ENCODE results near the gene NAA20. TPM values are rescaled to one million over a fixed set of nuclear protein-coding genes. Genes with fewer than 3 reads are reported as not detected.

The NAA20 gene
- total RNA-seq, 2 experiments from 2014 or later, result 18.8 to 18.9 TPM

DNA sequence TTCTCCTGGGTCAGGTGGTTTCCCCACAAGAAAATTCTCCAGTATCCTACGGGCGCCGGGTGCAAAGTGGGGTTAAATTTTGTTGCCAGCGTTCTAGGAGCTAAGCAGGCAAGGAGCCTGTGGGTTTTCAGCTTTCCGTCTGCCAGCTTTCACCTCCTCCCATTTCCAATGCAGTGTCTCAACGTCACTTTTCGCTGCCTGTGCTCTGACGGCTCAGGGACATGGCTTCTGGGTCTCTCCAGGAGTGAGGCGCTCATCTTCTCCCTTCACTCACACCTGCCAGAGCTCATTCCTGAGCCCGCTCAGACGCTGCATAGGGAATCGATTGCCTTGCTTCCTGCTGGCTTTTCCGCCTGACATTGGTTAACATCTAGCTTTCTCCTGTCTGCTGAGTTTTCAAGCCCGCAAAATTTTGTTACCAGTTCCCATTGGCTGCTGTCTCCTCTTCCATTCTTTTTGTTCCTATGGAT, 7.3 kb upstream of the NAA20 start:
- intact Hi-C loops (cut with DNase I, micrococcal nuclease), result loop anchor here in 1 of 2 experiments (10.0 kb wide), 4 partner anchors 705 to 1725 kb away; partner anchors contain the start of genes RALGAPA2, SMIM26, XRN2 and ZNF133
- no peaks in the 10 kb centered on the region for H3K36me3 ChIP-seq (ENCODE audit: insufficient read depth, low read length)
- POLR2A ChIA-PET, result no interaction called here
- H3K27me3 ChIP-seq (ENCODE audit: control insufficient read depth in 1 of 2, insufficient read depth in 2 of 2, low read length in 2 of 2), result peaks cover 4 to 19% of the 10 kb centered on the region in 2 experiments
- H3K4me3 Mint-ChIP-seq, result no peak overlapping the region
- no peaks in the 10 kb centered on the region for H3K4me1 ChIP-seq (ENCODE audit: insufficient read depth, low read length)
- H3K9me3 Mint-ChIP-seq, result no peaks in the 10 kb centered on the region
- H3K36me3 Mint-ChIP-seq (ENCODE audit: low read depth), result no peaks in the 10 kb centered on the region
- ATAC-seq (ENCODE audit: poor library complexity) (no peak), DNase-seq (no peak)
- TF ChIP-seq, protein P1, sequence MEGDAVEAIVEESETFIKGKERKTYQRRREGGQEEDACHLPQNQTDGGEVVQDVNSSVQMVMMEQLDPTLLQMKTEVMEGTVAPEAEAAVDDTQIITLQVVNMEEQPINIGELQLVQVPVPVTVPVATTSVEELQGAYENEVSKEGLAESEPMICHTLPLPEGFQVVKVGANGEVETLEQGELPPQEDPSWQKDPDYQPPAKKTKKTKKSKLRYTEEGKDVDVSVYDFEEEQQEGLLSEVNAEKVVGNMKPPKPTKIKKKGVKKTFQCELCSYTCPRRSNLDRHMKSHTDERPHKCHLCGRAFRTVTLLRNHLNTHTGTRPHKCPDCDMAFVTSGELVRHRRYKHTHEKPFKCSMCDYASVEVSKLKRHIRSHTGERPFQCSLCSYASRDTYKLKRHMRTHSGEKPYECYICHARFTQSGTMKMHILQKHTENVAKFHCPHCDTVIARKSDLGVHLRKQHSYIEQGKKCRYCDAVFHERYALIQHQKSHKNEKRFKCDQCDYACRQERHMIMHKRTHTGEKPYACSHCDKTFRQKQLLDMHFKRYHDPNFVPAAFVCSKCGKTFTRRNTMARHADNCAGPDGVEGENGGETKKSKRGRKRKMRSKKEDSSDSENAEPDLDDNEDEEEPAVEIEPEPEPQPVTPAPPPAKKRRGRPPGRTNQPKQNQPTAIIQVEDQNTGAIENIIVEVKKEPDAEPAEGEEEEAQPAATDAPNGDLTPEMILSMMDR (IDR thresholded peaks at IDR 0.05), result no peak
- no peak overlapping the region for H3K27ac ChIP-seq (ENCODE audit: low read depth in 1 of 2, low read length in 2 of 2)
- CTCF ChIA-PET, result no interaction called here
- H3K27ac Mint-ChIP-seq, result no peak overlapping the region
- H3K4me3 ChIP-seq (ENCODE audit: low read length), result no peak overlapping the region
- peaks cover 43% of the 10 kb centered on the region for H3K27me3 Mint-ChIP-seq
- no peaks in the 10 kb centered on the region for H3K9me3 ChIP-seq (ENCODE audit: control insufficient read depth in 1 of 2, insufficient read depth in 1 of 2, low read length in 2 of 2)
- peaks cover 5% of the 10 kb centered on the region for H3K4me1 Mint-ChIP-seq (ENCODE audit: low read depth)

DNA sequence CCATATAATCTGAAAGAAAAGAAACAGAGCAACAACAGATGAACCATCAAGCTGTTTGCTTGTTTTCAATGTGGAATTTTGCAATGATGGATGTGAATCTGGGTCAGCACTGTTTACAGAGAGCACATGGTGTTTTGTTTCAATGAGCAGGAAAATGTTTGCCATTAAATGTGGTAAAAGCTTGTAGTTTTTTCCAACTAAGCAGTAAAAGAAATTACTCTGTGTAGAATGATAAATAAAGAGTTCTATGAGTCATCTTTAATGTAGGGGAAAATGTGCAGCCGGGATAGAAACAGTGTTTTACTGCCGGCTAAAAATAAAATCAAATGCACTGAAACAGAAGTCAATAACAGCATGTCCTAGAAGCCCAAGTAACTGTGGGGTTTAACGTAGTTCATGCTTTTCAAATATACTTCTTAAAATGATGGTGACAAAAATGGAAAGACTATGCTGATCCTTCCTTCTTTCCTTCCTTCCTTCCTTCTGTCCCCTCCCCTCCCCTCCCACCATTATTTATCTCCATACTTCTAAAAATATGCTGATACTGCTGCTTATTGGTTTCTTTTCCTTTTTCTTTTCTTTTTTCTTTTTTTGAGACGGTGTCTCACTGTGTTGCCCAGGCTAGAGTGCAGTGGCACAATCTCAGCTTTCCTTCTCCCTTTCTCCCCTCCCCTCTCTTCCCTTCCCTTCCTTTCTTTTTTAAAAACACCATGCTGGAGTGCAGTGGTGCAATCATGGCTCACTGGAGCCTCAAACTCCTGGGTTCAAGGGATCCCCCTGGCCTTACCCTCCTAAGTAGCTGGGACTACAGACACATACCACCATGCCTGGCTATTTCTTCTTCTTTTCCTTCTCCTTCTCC, 6.3 kb upstream of the NAA20 start:
- Mint-ChIP-seq H3K36me3 (ENCODE audit: low read depth) (no peaks in the 10 kb centered on the region), H3K27me3 (peaks cover 35% of the 10 kb centered on the region), H3K9me3 (no peaks in the 10 kb centered on the region), H3K27ac (no peak overlapping the region), H3K4me1 (ENCODE audit: low read depth) (peaks cover 7% of the 10 kb centered on the region), H3K4me3 (no peak overlapping the region)
- intact Hi-C loops (cut with DNase I, micrococcal nuclease), result loop anchor here in 1 of 2 experiments (10.0 kb wide), 4 partner anchors 704 to 1726 kb away; partner anchors contain the start of genes RALGAPA2, SMIM26, XRN2 and ZNF133
- Histone ChIP-seq H3K36me3 (ENCODE audit: insufficient read depth, low read length) (no peaks in the 10 kb centered on the region), H3K4me3 (ENCODE audit: low read length) (no peak overlapping the region), H3K27ac (ENCODE audit: low read depth in 1 of 2, low read length in 2 of 2) (no peak overlapping the region), H3K9me3 (ENCODE audit: control insufficient read depth in 1 of 2, insufficient read depth in 1 of 2, low read length in 2 of 2) (no peaks in the 10 kb centered on the region), H3K27me3 (ENCODE audit: control insufficient read depth in 1 of 2, insufficient read depth in 2 of 2, low read length in 2 of 2) (peaks cover 4 to 12% of the 10 kb centered on the region in 2 experiments), H3K4me1 (ENCODE audit: insufficient read depth, low read length) (no peaks in the 10 kb centered on the region)
- ChIA-PET POLR2A (no interaction called here), CTCF (no interaction called here)
- ATAC-seq (ENCODE audit: poor library complexity) (no peak), DNase-seq (no peak)
- TF ChIP-seq, protein P1 (IDR thresholded peaks at IDR 0.05), result no peak

DNA sequence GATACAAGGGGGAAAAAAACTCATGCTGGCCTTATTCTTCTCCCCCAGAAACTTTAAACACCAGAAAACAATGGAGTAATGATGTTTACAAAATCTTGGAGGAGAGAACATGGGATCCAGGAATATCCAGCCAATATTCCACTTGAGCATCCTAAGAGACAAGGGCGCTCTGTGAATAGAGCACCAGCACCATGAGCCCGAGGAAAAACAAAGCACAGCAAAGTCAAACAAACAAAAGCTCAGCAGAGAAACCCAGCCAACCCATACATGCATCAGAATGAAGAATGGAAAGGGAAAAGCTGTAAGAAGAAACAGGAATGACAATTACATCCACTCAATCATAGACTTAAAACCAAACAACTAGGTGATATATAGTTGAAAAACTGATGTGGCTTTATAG, 4.6 kb upstream of the NAA20 start:
- POLR2A ChIA-PET, result no interaction called here
- TF ChIP-seq, protein P1 (IDR thresholded peaks at IDR 0.05), result no peak
- CTCF ChIA-PET, result no interaction called here
- peaks cover 5% of the 10 kb centered on the region for H3K36me3 Mint-ChIP-seq (ENCODE audit: low read depth)
- H3K36me3 ChIP-seq (ENCODE audit: insufficient read depth, low read length), result no peaks in the 10 kb centered on the region
- no peak for DNase-seq
- H3K27me3 Mint-ChIP-seq, result peaks cover 25% of the 10 kb centered on the region
- H3K4me3 Mint-ChIP-seq, result no peak overlapping the region
- no peak overlapping the region for H3K27ac Mint-ChIP-seq
- no peak overlapping the region for H3K4me3 ChIP-seq (ENCODE audit: low read length)
- H3K27ac ChIP-seq (ENCODE audit: low read depth in 1 of 2, low read length in 2 of 2), result no peak overlapping the region
- intact Hi-C loops (cut with DNase I, micrococcal nuclease), result loop anchor here in 1 of 2 experiments (10.0 kb wide), 4 partner anchors 702 to 1728 kb away; partner anchors contain the start of genes RALGAPA2, SMIM26, XRN2 and ZNF133
- no peaks in the 10 kb centered on the region for H3K9me3 Mint-ChIP-seq
- H3K27me3 ChIP-seq (ENCODE audit: control insufficient read depth in 1 of 2, insufficient read depth in 2 of 2, low read length in 2 of 2), result peaks cover 4 to 12% of the 10 kb centered on the region in 2 experiments
- no peaks in the 10 kb centered on the region for H3K9me3 ChIP-seq (ENCODE audit: control insufficient read depth in 1 of 2, insufficient read depth in 1 of 2, low read length in 2 of 2)
- H3K4me1 Mint-ChIP-seq (ENCODE audit: low read depth), result peaks cover 12% of the 10 kb centered on the region
- H3K4me1 ChIP-seq (ENCODE audit: insufficient read depth, low read length), result peaks cover 7% of the 10 kb centered on the region
- no peak for ATAC-seq (ENCODE audit: poor library complexity)
